SK-N-SH (cell line): Measurements from ENCODE around the gene LGR4. TPM values are rescaled to one million over a fixed set of nuclear protein-coding genes. Genes with fewer than 3 reads are reported as not detected.

Experiments
- CTCF ChIA-PET: fragments of 300-600, 350-600 bp; formaldehyde crosslinking; extraction: SDS; loops from one replicate; lab custom pipeline; 2021; lab: Yijun Ruan, JAX
- POLR2A ChIA-PET: fragments of 350-600 bp; sonication (Branson Sonifier 250); formaldehyde crosslinking; extraction: SDS; loops from one replicate; lab custom pipeline; 2020; ENCODE audit warnings: antibody characterized with exemption, inconsistent platforms; lab: Yijun Ruan, JAX
- DNase-seq: peaks from one replicate; pipeline ENCODE4 v3.0.0; 2012
- H2AFZ ChIP-seq: fragments of 200-600 bp; sonication (generic); 2 replicates; pipeline ENCODE4 v1.8.1; 2016; ENCODE audit warnings: antibody characterized with exemption, mild to moderate bottlenecking, low read depth
- H3F3A ChIP-seq: fragments of 200-600 bp; sonication (generic); replicated peaks from 2 replicates; pipeline ENCODE3; 2016; ENCODE audit warnings: antibody characterized with exemption, mild to moderate bottlenecking; ENCODE audit not compliant: insufficient read depth
- H3K27ac ChIP-seq, 2 experiments: fragments of 200-500 bp in 1 of 2; fragments of 200-600 bp in 1 of 2; sonication (Bioruptor generic) in 1 of 2; sonication (generic), shearing (Covaris generic) in 1 of 2; 2 replicates each; pipeline versions ENCODE4 v1.5.1 to v1.6.1; 2014 to 2016; ENCODE audit warnings: low read depth in 2 of 2, inconsistent platforms in 1 of 2, low read length in 1 of 2, mild to moderate bottlenecking in 1 of 2, mixed read lengths in 1 of 2
- H3K27me3 ChIP-seq: fragments of 200-600 bp; sonication (generic), shearing (Covaris generic); 2 replicates; pipeline ENCODE4 v1.6.1; 2016; ENCODE audit warnings: mixed run types; ENCODE audit not compliant: insufficient read depth
- H3K36me3 ChIP-seq, 2 experiments: fragments of 200-500 bp in 1 of 2; fragments of 200-600 bp in 1 of 2; sonication (Bioruptor generic) in 1 of 2; sonication (generic) in 1 of 2; replicated peaks in 1 of 2; 2 replicates each; pipeline versions ENCODE3 to v1.5.1; 2014 to 2016; ENCODE audit warnings: low read length in 1 of 2, mild to moderate bottlenecking in 1 of 2; ENCODE audit not compliant: insufficient read depth in 2 of 2, control insufficient read depth in 1 of 2
- H3K4me1 ChIP-seq, 2 experiments: fragments of 200-500 bp in 1 of 2; fragments of 200-600 bp in 1 of 2; sonication (Bioruptor generic) in 1 of 2; sonication (generic), shearing (Covaris generic) in 1 of 2; 2 replicates each; pipeline versions ENCODE4 v1.5.1 to v1.6.1; 2014 to 2016; ENCODE audit warnings: low read depth in 1 of 2, low read length in 1 of 2, mixed run types in 1 of 2; ENCODE audit not compliant: insufficient read depth in 2 of 2, control insufficient read depth in 1 of 2
- H3K4me2 ChIP-seq: fragments of 200-600 bp; sonication (generic), shearing (Covaris generic); 2 replicates; pipeline ENCODE4 v1.6.1; 2017; ENCODE audit warnings: mixed run types
- H3K4me3 ChIP-seq, 2 experiments: fragments of 200-500 bp in 1 of 2; fragments of 200-600 bp in 1 of 2; sonication (Bioruptor generic) in 1 of 2; sonication (generic), shearing (Covaris generic) in 1 of 2; 2 replicates each; pipeline versions ENCODE4 v1.5.1 to v1.8.1; 2014 to 2016; ENCODE audit warnings: low read depth in 2 of 2, inconsistent platforms in 1 of 2, low read length in 1 of 2, mild to moderate bottlenecking in 1 of 2, mixed read lengths in 1 of 2, moderate library complexity in 1 of 2
- H3K79me2 ChIP-seq: fragments of 200-600 bp; sonication (generic); 2 replicates; pipeline ENCODE4 v1.8.1; 2017; ENCODE audit warnings: mild to moderate bottlenecking; ENCODE audit not compliant: insufficient read depth
- H3K9ac ChIP-seq: fragments of 200-600 bp; sonication (generic); 2 replicates; pipeline ENCODE4 v1.6.1; 2017; ENCODE audit warnings: mixed run types
- H3K9me2 ChIP-seq: fragments of 200-600 bp; sonication (generic); 2 replicates; pipeline ENCODE4 v1.6.1; 2017; ENCODE audit warnings: mixed run types
- H3K9me3 ChIP-seq: fragments of 200-600 bp; sonication (generic); 2 replicates; pipeline ENCODE4 v1.6.1; 2017; ENCODE audit warnings: mixed run types, mild to moderate bottlenecking, moderate library complexity
- H4K20me1 ChIP-seq: fragments of 200-600 bp; sonication (generic); 2 replicates; pipeline ENCODE4 v1.6.1; 2017; ENCODE audit warnings: mild to moderate bottlenecking, mixed run types; ENCODE audit not compliant: insufficient read depth
- EP300 ChIP-seq, 2 experiments: IDR thresholded peaks; 2 replicates each; pipeline versions ENCODE4 v1.4.0 to v1.6.1; 2012; ENCODE audit warnings: borderline replicate concordance in 1 of 2, low read depth in 1 of 2, low read length in 1 of 2
- FOSL2 ChIP-seq: IDR thresholded peaks from 2 replicates; pipeline ENCODE4 v1.4.0; 2012; ENCODE audit warnings: low read depth, mild to moderate bottlenecking, moderate library complexity, borderline replicate concordance
- FOXJ3 ChIP-seq: sonication (generic); formaldehyde crosslinking; IDR thresholded peaks from 2 replicates; pipeline ENCODE4 v1.5.1; 2020; ENCODE audit warnings: mild to moderate bottlenecking, missing genetic modification reagents
- GABPA ChIP-seq: IDR thresholded peaks from 2 replicates; pipeline ENCODE4 v1.4.0; 2012; ENCODE audit warnings: low read depth, mild to moderate bottlenecking
- JUND ChIP-seq: IDR thresholded peaks from 2 replicates; pipeline ENCODE4 v1.4.0; 2012
- MXI1 ChIP-seq: IDR thresholded peaks from 2 replicates; pipeline ENCODE4 v1.6.1; 2012; ENCODE audit warnings: mild to moderate bottlenecking, low read depth, low read length, improper control_type of control experiment
- NFIC ChIP-seq: IDR thresholded peaks from 2 replicates; pipeline ENCODE4 v1.4.0; 2012; ENCODE audit warnings: borderline replicate concordance
- PBX3 ChIP-seq: IDR thresholded peaks from 2 replicates; pipeline ENCODE4; 2012
- POLR2AphosphoS5 ChIP-seq: IDR thresholded peaks from 2 replicates; pipeline ENCODE4 v1.6.1; 2012; ENCODE audit warnings: low read depth, low read length
- RAD21 ChIP-seq: IDR thresholded peaks from 2 replicates; pipeline ENCODE4 v1.6.1; 2012; ENCODE audit warnings: mild to moderate bottlenecking, low read length
- REST ChIP-seq: IDR thresholded peaks from 2 replicates; pipeline ENCODE4 v1.6.1; 2012; ENCODE audit warnings: mild to moderate bottlenecking, low read depth, low read length, moderate library complexity
- RFX5 ChIP-seq: IDR thresholded peaks from 2 replicates; pipeline ENCODE4 v1.6.1; 2012; ENCODE audit warnings: mild to moderate bottlenecking, improper control_type of control experiment, low read length
- SIN3A ChIP-seq: IDR thresholded peaks from 2 replicates; pipeline ENCODE4 v1.6.1; 2012; ENCODE audit warnings: low read depth, mild to moderate bottlenecking, low read length, moderate library complexity, borderline replicate concordance
- TAF1 ChIP-seq: IDR thresholded peaks from 2 replicates; pipeline ENCODE4 v1.6.1; 2012; ENCODE audit warnings: low read depth, mild to moderate bottlenecking, low read length, moderate library complexity, borderline replicate concordance
- TCF12 ChIP-seq: IDR thresholded peaks from 2 replicates; pipeline ENCODE4 v1.4.0; 2012
- TEAD4 ChIP-seq: IDR thresholded peaks from 2 replicates; pipeline ENCODE4 v1.4.0; 2012; ENCODE audit warnings: mild to moderate bottlenecking, borderline replicate concordance; ENCODE audit not compliant: insufficient read depth
- WGBS: methylation state at CpG from one replicate; pipeline ENCODE4 v1.1.6; 2017; ENCODE audit warnings: low lambda C conversion rate; 5-methylcytosine and 5-hydroxymethylcytosine counted together
- polyA plus RNA-seq, 3 experiments: library from polyadenylated mRNA; depleted of rRNA; stranded (reverse); fragments of >200 nt; gene quantifications; 2 replicates each; pipeline ENCODE4 v1.2.3, GENCODE V29; 2012

The LGR4 gene, protein sequence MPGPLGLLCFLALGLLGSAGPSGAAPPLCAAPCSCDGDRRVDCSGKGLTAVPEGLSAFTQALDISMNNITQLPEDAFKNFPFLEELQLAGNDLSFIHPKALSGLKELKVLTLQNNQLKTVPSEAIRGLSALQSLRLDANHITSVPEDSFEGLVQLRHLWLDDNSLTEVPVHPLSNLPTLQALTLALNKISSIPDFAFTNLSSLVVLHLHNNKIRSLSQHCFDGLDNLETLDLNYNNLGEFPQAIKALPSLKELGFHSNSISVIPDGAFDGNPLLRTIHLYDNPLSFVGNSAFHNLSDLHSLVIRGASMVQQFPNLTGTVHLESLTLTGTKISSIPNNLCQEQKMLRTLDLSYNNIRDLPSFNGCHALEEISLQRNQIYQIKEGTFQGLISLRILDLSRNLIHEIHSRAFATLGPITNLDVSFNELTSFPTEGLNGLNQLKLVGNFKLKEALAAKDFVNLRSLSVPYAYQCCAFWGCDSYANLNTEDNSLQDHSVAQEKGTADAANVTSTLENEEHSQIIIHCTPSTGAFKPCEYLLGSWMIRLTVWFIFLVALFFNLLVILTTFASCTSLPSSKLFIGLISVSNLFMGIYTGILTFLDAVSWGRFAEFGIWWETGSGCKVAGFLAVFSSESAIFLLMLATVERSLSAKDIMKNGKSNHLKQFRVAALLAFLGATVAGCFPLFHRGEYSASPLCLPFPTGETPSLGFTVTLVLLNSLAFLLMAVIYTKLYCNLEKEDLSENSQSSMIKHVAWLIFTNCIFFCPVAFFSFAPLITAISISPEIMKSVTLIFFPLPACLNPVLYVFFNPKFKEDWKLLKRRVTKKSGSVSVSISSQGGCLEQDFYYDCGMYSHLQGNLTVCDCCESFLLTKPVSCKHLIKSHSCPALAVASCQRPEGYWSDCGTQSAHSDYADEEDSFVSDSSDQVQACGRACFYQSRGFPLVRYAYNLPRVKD
- polyA plus RNA-seq (2012; rRNA removed) = 2.6 and 4.6 TPM in 2 replicates
- polyA plus RNA-seq (2012; cell fraction: cytosol; rRNA removed) = 3.2 and 3.4 TPM in 2 replicates
- polyA plus RNA-seq (2012; cell fraction: nucleus; rRNA removed) = 6.5 and 9.3 TPM in 2 replicates

- Histone ChIP-seq H3K36me3 (no peaks in the 10 kb centered on the region), H3K4me1 (peaks cover 10 to 33% of the 10 kb centered on the region in 2 experiments), H3K27me3 (no peaks in the 10 kb centered on the region), H3K79me2 (peaks cover 14% of the 10 kb centered on the region; the same call in 1 of the 2 replicates), H3K4me3 (peak within 1 kb of the TSS; percentile 75 to 87), H3K9me3 (no peaks in the 10 kb centered on the region), H3K4me2 (peak within 1 kb of the TSS; percentile 85), H3K9ac (peak within 1 kb of the TSS; percentile 77), H2AFZ (peak within 1 kb of the TSS; percentile 71; the same call in 1 of the 2 replicates), H3F3A (peaks cover 4% of the 10 kb centered on the region), H3K27ac (peak within 1 kb of the TSS; percentile 63 to 75), H4K20me1 (no peaks in the 10 kb centered on the region; the same call in 1 of the 2 replicates), H3K9me2 (no peaks in the 10 kb centered on the region)
- DNase-seq = peak; percentile 90
- CTCF ChIA-PET = interaction anchor here (0.7 to 2.4 kb wide), 4 partner anchors 14 to 289 kb away, joined by 3 to 11 read pairs (median 7); no protein-coding TSS in a partner anchor
- 1% methylated on average over 16 of the region's 57 CpGs for WGBS
- POLR2A ChIA-PET = interaction anchor here (1.1 kb wide), 1 partner anchor 100 kb away, joined by 3 read pairs; no protein-coding TSS in a partner anchor
- peak; percentile 60 for TF ChIP-seq TAF1
- TF ChIP-seq PBX3 = peak; percentile 84
- TF ChIP-seq FOXJ3 (CRISPR knock-in tag) = no peak
- peak; percentile 72 for TF ChIP-seq POLR2AphosphoS5
- TF ChIP-seq JUND = no peak
- peak; percentile 65 for TF ChIP-seq MXI1
- TF ChIP-seq, all 33 proteins: peak for 4
Observed at GRCh38 chr11:27472398-27473016, at the start of gene LGR4. TSS of gene LGR4 (minus strand) at chr11:27472790. CDS start at chr11:27472302, 488 bp downstream.

- Histone ChIP-seq H3K9me2 (no peaks in the 10 kb centered on the region), H3K4me3 (no peak overlapping the region)
- CTCF ChIA-PET = interaction anchor here (0.6 kb wide), 1 partner anchor 12 kb away, joined by 4 read pairs; no protein-coding TSS in a partner anchor
- TF ChIP-seq REST = no peak
- TF ChIP-seq POLR2AphosphoS5 = no peak
- no peak for TF ChIP-seq RFX5
- no peak for TF ChIP-seq FOSL2
- no peak for TF ChIP-seq SIN3A
- no peak for TF ChIP-seq TCF12
- TF ChIP-seq PBX3 = no peak
- no peak for TF ChIP-seq TEAD4
- no peak for TF ChIP-seq EP300 (IDR thresholded peaks at IDR 0.05; ENCODE audit: borderline replicate concordance in 1 of 2, low read depth in 1 of 2, low read length in 1 of 2)
- no peak for TF ChIP-seq GABPA
- no peak for TF ChIP-seq MXI1
- no peak for TF ChIP-seq NFIC
- TF ChIP-seq RAD21 = no peak
Observed at GRCh38 chr11:27520226-27520625, 47.6 kb upstream of the LGR4 start.

More at GRCh38 chr11:27520226-27520625, 47.6 kb upstream of the LGR4 start:
- H3F3A ChIP-seq = no peaks in the 10 kb centered on the region
- no peak overlapping the region for H3K9ac ChIP-seq
- no peak overlapping the region for H3K4me2 ChIP-seq
- H3K27ac ChIP-seq = no peak overlapping the region
- H3K79me2 ChIP-seq = no peaks in the 10 kb centered on the region
- no peaks in the 10 kb centered on the region for H4K20me1 ChIP-seq
- no peaks in the 10 kb centered on the region for H3K36me3 ChIP-seq
- POLR2A ChIA-PET = no interaction called here
- no peaks in the 10 kb centered on the region; the same call in 1 of the 2 replicates for H3K9me3 ChIP-seq
- no peaks in the 10 kb centered on the region for H3K4me1 ChIP-seq
- H3K27me3 ChIP-seq = no peaks in the 10 kb centered on the region
- no peak overlapping the region for H2AFZ ChIP-seq
- no peak for DNase-seq
- 90% methylated on average over 3 of the region's 3 CpGs for WGBS
